Activated CD4-positive, alpha-beta T cell treated with anti-CD3 and anti-CD28 coated beads, Interleukin-10, Interleukin-2, amounts not matched to agents 100 ng/mL and 50 ng/mL, durations not matched to agents 16 hours and 8 hours (primary cell): Measurements from ENCODE around the gene LMAN2.
"Not testable (repeated sequence)": the region's sequence is repeated elsewhere in the genome, so short reads cannot be mapped to it uniquely, and the experiment has no call there.

Experiments
- DNase-seq: peaks from one replicate; pipeline ENCODE4 v3.0.0-alpha.2; 2020

LMAN2 gene

GRCh38 chr5:177320879-177321278 lies 30.6 kb downstream of the LMAN2 start:
- no peak for DNase-seq

- no peak for DNase-seq
Observed at GRCh38 chr5:177319913-177320588, 31.4 kb downstream of the LMAN2 start.

GRCh38 chr5:177317959-177318377 lies 33.5 kb downstream of the LMAN2 start:
- peak; percentile 82 for DNase-seq

- DNase-seq = no peak
Observed at GRCh38 chr5:177316005-177316404, 35.5 kb downstream of the LMAN2 start.

- no peak for DNase-seq
Observed at GRCh38 chr5:177315411-177315810, 36.1 kb downstream of the LMAN2 start.

- no peak for DNase-seq
Observed at GRCh38 chr5:177314376-177315342, 36.8 kb downstream of the LMAN2 start.

- no peak for DNase-seq
Observed at GRCh38 chr5:177313561-177314259, 37.8 kb downstream of the LMAN2 start.

- DNase-seq = peak; percentile 78
Observed at GRCh38 chr5:177312649-177313181, 38.8 kb downstream of the LMAN2 start.

- peak; percentile 99 for DNase-seq
Observed at GRCh38 chr5:177311723-177312648, 39.5 kb downstream of the LMAN2 start, which contains the start of gene MXD3. TSS of gene MXD3 (minus strand) at chr5:177311898. CDS start at chr5:177311830, 68 bp downstream.

- DNase-seq = no peak
Observed at GRCh38 chr5:177311392-177311722, 40.1 kb downstream of the LMAN2 start.

- DNase-seq = peak; percentile 65
Observed at GRCh38 chr5:177310757-177311391, 40.6 kb downstream of the LMAN2 start.

- no peak for DNase-seq
Observed at GRCh38 chr5:177310332-177310731, 41.1 kb downstream of the LMAN2 start.

GRCh38 chr5:177309351-177310191 lies 41.9 kb downstream of the LMAN2 start:
- peak; percentile 83 for DNase-seq

GRCh38 chr5:177308740-177309139 lies 42.7 kb downstream of the LMAN2 start:
- DNase-seq = no peak

GRCh38 chr5:177307544-177308363 lies 43.7 kb downstream of the LMAN2 start:
- DNase-seq = no peak

GRCh38 chr5:177306674-177307543 lies 44.6 kb downstream of the LMAN2 start:
- peak; percentile 52 for DNase-seq

GRCh38 chr5:177306103-177306640 lies 45.3 kb downstream of the LMAN2 start:
- DNase-seq = not testable (repeated sequence)
